Right atrium auricular region (tissue), 2 donors: ENCODE measurements around the gene MIR17HG. TPM values are rescaled to one million over a fixed set of nuclear protein-coding genes. Genes with fewer than 3 reads are reported as not detected.

Experiments
- DNase-seq: peaks from one replicate; pipeline ENCODE4 v3.0.0-alpha.2; 2019; ENCODE audit warnings: low spot score
- H3K27ac ChIP-seq, 2 donors: fragments of 200-600 bp; sonication (generic); 1 replicate in 1 of 2; 2 replicates in 1 of 2; pipeline ENCODE4 v1.5.1; 2016 to 2019
- H3K27me3 ChIP-seq, 2 donors: fragments of 200-600 bp; sonication (generic); one replicate each; pipeline versions ENCODE4 v1.5.1 to v1.6.0; 2017 to 2019
- H3K36me3 ChIP-seq: fragments of 200-600 bp; sonication (generic); one replicate; pipeline ENCODE4 v1.5.1; 2016
- H3K4me1 ChIP-seq, 2 donors: fragments of 200-600 bp; sonication (generic); one replicate each; pipeline versions ENCODE4 v1.5.1 to v1.6.0; 2017 to 2019
- H3K4me3 ChIP-seq, 2 donors: fragments of 200-600 bp; sonication (generic); 1 replicate in 1 of 2; 2 replicates in 1 of 2; pipeline ENCODE4 v1.5.1; 2017 to 2019; ENCODE audit warnings: mild to moderate bottlenecking in 1 of 2, moderate library complexity in 1 of 2
- H3K9me3 ChIP-seq, 2 donors: fragments of 200-600 bp; sonication (generic); one replicate each; pipeline ENCODE4 v1.5.1; 2019
- CTCF ChIP-seq, 2 donors: fragments of 200-600 bp; sonication (generic); IDR thresholded peaks; one replicate each; pipeline ENCODE4 v1.5.1; 2019; ENCODE audit warnings: antibody characterized with exemption in 2 of 2
- total RNA-seq, 2 donors: library from RNA; depleted of rRNA; stranded (reverse); fragments of >200 nt; gene quantifications; one replicate each; pipeline ENCODE4 v1.1.0, GENCODE V29; 2016

The MIR17HG gene
- total RNA-seq, 2 donors from 2014 or later: 0.20 TPM; not detected in 1

DNA sequence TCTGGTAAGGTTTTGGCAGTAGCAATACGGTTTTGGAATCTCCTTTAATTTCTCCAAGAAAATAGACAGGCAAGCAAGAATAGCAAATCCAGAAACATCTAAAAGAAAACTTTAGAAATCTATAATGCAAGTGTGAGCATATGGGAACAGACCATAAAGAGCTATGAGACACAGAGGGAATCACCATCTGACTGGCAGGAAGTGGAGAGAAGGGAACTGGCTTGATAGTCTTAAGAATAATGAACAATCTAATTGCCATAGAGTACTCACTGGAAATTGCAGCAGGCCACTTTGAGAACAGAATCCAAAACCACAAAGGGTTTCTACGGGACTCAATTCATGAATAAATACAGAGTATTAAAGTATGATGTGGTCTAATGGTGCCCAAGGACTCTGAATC lies 39.6 kb upstream of the MIR17HG start:
- Histone ChIP-seq H3K9me3 (no peaks in the 10 kb centered on the region), H3K27me3 (no peaks in the 10 kb centered on the region), H3K27ac (no peak overlapping the region), H3K36me3 (no peaks in the 10 kb centered on the region), H3K4me3 (no peak overlapping the region), H3K4me1 (no peaks in the 10 kb centered on the region)
- no peak for DNase-seq
- no peak for TF ChIP-seq CTCF (IDR thresholded peaks at IDR 0.05)

GRCh38 chr13:91308299-91308698 lies 39.2 kb upstream of the MIR17HG start:
- no peak for TF ChIP-seq CTCF (IDR thresholded peaks at IDR 0.05)

GRCh38 chr13:91311491-91311890 lies 36.0 kb upstream of the MIR17HG start:
- Histone ChIP-seq H3K4me1 (no peaks in the 10 kb centered on the region), H3K9me3 (no peaks in the 10 kb centered on the region), H3K4me3 (no peak overlapping the region), H3K27me3 (no peaks in the 10 kb centered on the region), H3K36me3 (no peaks in the 10 kb centered on the region), H3K27ac (no peak overlapping the region)
- DNase-seq: no peak
- no peak for TF ChIP-seq CTCF (IDR thresholded peaks at IDR 0.05)

More at GRCh38 chr13:91308299-91308698, 39.2 kb upstream of the MIR17HG start:
- Histone ChIP-seq H3K4me1 (no peaks in the 10 kb centered on the region), H3K9me3 (no peaks in the 10 kb centered on the region), H3K27ac (no peak overlapping the region), H3K4me3 (no peak overlapping the region), H3K36me3 (no peaks in the 10 kb centered on the region), H3K27me3 (no peaks in the 10 kb centered on the region)
- no peak for DNase-seq

GRCh38 chr13:91312324-91312723 lies 35.2 kb upstream of the MIR17HG start:
- Histone ChIP-seq H3K9me3 (no peaks in the 10 kb centered on the region), H3K36me3 (no peaks in the 10 kb centered on the region), H3K4me3 (no peak overlapping the region), H3K27me3 (no peaks in the 10 kb centered on the region), H3K4me1 (no peaks in the 10 kb centered on the region), H3K27ac (no peak overlapping the region)
- no peak for DNase-seq
- TF ChIP-seq CTCF (IDR thresholded peaks at IDR 0.05): no peak

- H3K27ac ChIP-seq: no peak overlapping the region
- peak; percentile 32 to 65 for TF ChIP-seq CTCF (IDR thresholded peaks at IDR 0.05)
- DNase-seq: no peak
- H3K27me3 ChIP-seq: no peaks in the 10 kb centered on the region
- no peaks in the 10 kb centered on the region for H3K4me1 ChIP-seq
- H3K36me3 ChIP-seq: no peaks in the 10 kb centered on the region
- no peaks in the 10 kb centered on the region for H3K9me3 ChIP-seq
- H3K4me3 ChIP-seq: no peak overlapping the region
Observed at GRCh38 chr13:91313103-91313502, 34.4 kb upstream of the MIR17HG start.

- Histone ChIP-seq H3K36me3 (no peaks in the 10 kb centered on the region), H3K4me3 (no peak overlapping the region), H3K4me1 (no peaks in the 10 kb centered on the region), H3K27me3 (no peaks in the 10 kb centered on the region), H3K27ac (no peak overlapping the region), H3K9me3 (no peaks in the 10 kb centered on the region)
- TF ChIP-seq CTCF (IDR thresholded peaks at IDR 0.05): no peak
- no peak for DNase-seq
Observed at GRCh38 chr13:91313581-91313980, 33.9 kb upstream of the MIR17HG start.
